ENCODE data around the gene JAZF1. TPM values are rescaled to one million over a fixed set of nuclear protein-coding genes. Genes with fewer than 3 reads are reported as not detected.

The JAZF1 gene
- total and polyA plus RNA-seq, 9 of the 15 experiments (the other 6 are each of a cell fraction or from before 2014, with no cell fraction given) = 0.04 to 0.64 (median 0.11) TPM; not detected in 3

GRCh38 chr7:28126410-28127041 is 54.1 kb downstream of the JAZF1 start (continued):
- TF ChIP-seq, protein P1, sequence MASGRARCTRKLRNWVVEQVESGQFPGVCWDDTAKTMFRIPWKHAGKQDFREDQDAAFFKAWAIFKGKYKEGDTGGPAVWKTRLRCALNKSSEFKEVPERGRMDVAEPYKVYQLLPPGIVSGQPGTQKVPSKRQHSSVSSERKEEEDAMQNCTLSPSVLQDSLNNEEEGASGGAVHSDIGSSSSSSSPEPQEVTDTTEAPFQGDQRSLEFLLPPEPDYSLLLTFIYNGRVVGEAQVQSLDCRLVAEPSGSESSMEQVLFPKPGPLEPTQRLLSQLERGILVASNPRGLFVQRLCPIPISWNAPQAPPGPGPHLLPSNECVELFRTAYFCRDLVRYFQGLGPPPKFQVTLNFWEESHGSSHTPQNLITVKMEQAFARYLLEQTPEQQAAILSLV (tag; IDR thresholded peaks at IDR 0.05) = peak; percentile 67
- no peak for TF ChIP-seq SIX5 (IDR thresholded peaks at IDR 0.05; ENCODE audit: borderline replicate concordance in 1 of 2, insufficient read depth in 1 of 2, low read depth in 1 of 2, low read length in 2 of 2)
- 0 out of 2 replicates have a peak, but pooled peaks have one; percentile 46 for TF ChIP-seq CXXC5 (CRISPR knock-in tag; IDR thresholded peaks at IDR 0.05)
- TF ChIP-seq STAT5B (CRISPR knock-in tag; IDR thresholded peaks at IDR 0.05) = no peak
- TF ChIP-seq, protein P2, sequence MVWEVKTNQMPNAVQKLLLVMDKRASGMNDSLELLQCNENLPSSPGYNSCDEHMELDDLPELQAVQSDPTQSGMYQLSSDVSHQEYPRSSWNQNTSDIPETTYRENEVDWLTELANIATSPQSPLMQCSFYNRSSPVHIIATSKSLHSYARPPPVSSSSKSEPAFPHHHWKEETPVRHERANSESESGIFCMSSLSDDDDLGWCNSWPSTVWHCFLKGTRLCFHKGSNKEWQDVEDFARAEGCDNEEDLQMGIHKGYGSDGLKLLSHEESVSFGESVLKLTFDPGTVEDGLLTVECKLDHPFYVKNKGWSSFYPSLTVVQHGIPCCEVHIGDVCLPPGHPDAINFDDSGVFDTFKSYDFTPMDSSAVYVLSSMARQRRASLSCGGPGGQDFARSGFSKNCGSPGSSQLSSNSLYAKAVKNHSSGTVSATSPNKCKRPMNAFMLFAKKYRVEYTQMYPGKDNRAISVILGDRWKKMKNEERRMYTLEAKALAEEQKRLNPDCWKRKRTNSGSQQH (CRISPR knock-in tag; IDR thresholded peaks at IDR 0.05) = 0 out of 2 replicates have a peak, but pooled peaks have one; percentile 36
- TF ChIP-seq POLR2A (conservative IDR thresholded peaks at IDR 0.05) = no peak
- no peak for TF ChIP-seq MEF2D (tag; conservative IDR thresholded peaks at IDR 0.05; ENCODE audit: low read depth)
- no peak for TF ChIP-seq BRF1 (IDR thresholded peaks at IDR 0.05; ENCODE audit: borderline replicate concordance, extremely low read depth, insufficient read length)
- TF ChIP-seq ZBTB1 (CRISPR knock-in tag; IDR thresholded peaks at IDR 0.05; ENCODE audit: borderline replicate concordance, low read depth) = no peak
- no peak for TF ChIP-seq PATZ1 (CRISPR knock-in tag; IDR thresholded peaks at IDR 0.05; ENCODE audit: borderline replicate concordance)
- TF ChIP-seq JUNB (CRISPR knock-in tag; conservative IDR thresholded peaks at IDR 0.05) = no peak
- no peak for TF ChIP-seq GTF2F1 (IDR thresholded peaks at IDR 0.05; ENCODE audit: low read depth, low read length)
- peak; percentile 61 to 85; a peak in 2 of 4 replicates for TF ChIP-seq TRIM24 (IDR thresholded peaks at IDR 0.05)
- TF ChIP-seq TEAD2 (tag; IDR thresholded peaks at IDR 0.05) = no peak
- TF ChIP-seq HNRNPUL1 (IDR thresholded peaks at IDR 0.05; ENCODE audit: low read length) = no peak
- TF ChIP-seq WHSC1 (IDR thresholded peaks at IDR 0.05; ENCODE audit: low read length) = no peak
- TF ChIP-seq ZNF75A (CRISPR knock-in tag; IDR thresholded peaks at IDR 0.05) = no peak
- no peak for TF ChIP-seq ZNF347 (CRISPR knock-in tag; IDR thresholded peaks at IDR 0.05; ENCODE audit: low read depth)
- no peak for TF ChIP-seq CHD2 (IDR thresholded peaks at IDR 0.05; ENCODE audit: low read depth, low read length)
- no peak for TF ChIP-seq AFF1 (IDR thresholded peaks at IDR 0.05; ENCODE audit: low read depth in 1 of 2, partially characterized antibody in 2 of 2)
- TF ChIP-seq NR3C1 (CRISPR knock-in tag; IDR thresholded peaks at IDR 0.05) = no peak

Data from K562 (cell line).